ENCODE measurements around the gene B4GALT2.
A peak's percentile ranks its signal among the peaks of the same experiment; 100 is the strongest.

B4GALT2 gene

DNA sequence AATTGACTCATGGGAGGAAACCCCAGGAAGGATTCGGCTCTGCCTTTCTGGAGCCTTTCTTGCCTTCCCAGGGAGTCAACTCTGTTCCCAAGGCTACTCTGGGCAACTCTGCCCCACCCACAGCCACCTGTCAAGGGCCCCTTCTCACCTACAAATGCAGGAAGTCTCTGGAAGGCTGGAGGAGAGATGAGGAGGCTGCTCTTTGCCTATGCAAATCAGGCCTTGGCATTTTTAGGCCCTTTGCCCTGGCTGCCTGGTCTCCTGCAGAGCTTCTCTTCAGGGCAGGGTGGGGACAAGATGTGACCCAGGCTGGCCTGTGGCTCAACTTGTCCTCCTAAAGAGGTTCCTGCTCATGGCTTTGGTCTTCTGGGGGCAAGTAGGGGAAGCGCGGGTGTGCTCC, 46.8 kb downstream of the B4GALT2 start:
- Histone ChIP-seq H3K4me2 (ENCODE audit: low read depth, low read length) (peak overlapping the region; percentile 18; the same call in 1 of the 2 replicates), H3K27me3 (replicated peaks; ENCODE audit: insufficient read depth, low read length) (no peaks in the 10 kb centered on the region), H2AFZ (ENCODE audit: low read length) (peak overlapping the region; percentile 27; the same call in 1 of the 2 replicates), H4K20me1 (ENCODE audit: insufficient read depth, low read length) (no peaks in the 10 kb centered on the region), H3K27ac (ENCODE audit: low read length) (no peak overlapping the region), H3K79me2 (ENCODE audit: low read length) (no peaks in the 10 kb centered on the region), H3K9ac (ENCODE audit: low read length) (no peak overlapping the region), H3K9me2 (replicated peaks; ENCODE audit: insufficient read depth, low read length) (no peaks in the 10 kb centered on the region), H3K9me3 (replicated peaks; ENCODE audit: insufficient read depth, low read length) (no peaks in the 10 kb centered on the region), H3K36me3 (replicated peaks; ENCODE audit: insufficient read depth, low read length) (no peaks in the 10 kb centered on the region), H3K4me3 (ENCODE audit: low read length) (no peak overlapping the region), H3K4me1 (ENCODE audit: low read length) (peaks cover 12% of the 10 kb centered on the region), H3F3A (ENCODE audit: insufficient read depth, low read length) (no peaks in the 10 kb centered on the region)
- no peak for TF ChIP-seq CTCF (IDR thresholded peaks at IDR 0.05; ENCODE audit: low read length)
- no peak for TF ChIP-seq EZH2phosphoT487 (IDR thresholded peaks at IDR 0.05; ENCODE audit: low read length)
- TF ChIP-seq EZH2 (optimal IDR thresholded peaks at IDR 0.05; ENCODE audit: low read depth, low read length) = no peak
- no peak for DNase-seq

GRCh38 chr1:44027320-44027719, 48.3 kb downstream of the B4GALT2 start:
- DNase-seq = no peak
- Histone ChIP-seq H3F3A (ENCODE audit: insufficient read depth, low read length) (peaks cover 3% of the 10 kb centered on the region; the same call in 1 of the 2 replicates), H3K27ac (ENCODE audit: low read length) (no peak overlapping the region), H3K27me3 (replicated peaks; ENCODE audit: insufficient read depth, low read length) (no peaks in the 10 kb centered on the region), H3K9me2 (replicated peaks; ENCODE audit: insufficient read depth, low read length) (no peaks in the 10 kb centered on the region), H3K4me2 (ENCODE audit: low read depth, low read length) (no peak overlapping the region), H3K9me3 (replicated peaks; ENCODE audit: insufficient read depth, low read length) (no peaks in the 10 kb centered on the region), H3K4me3 (ENCODE audit: low read length) (no peak overlapping the region), H2AFZ (ENCODE audit: low read length) (no peak overlapping the region), H3K79me2 (ENCODE audit: low read length) (no peaks in the 10 kb centered on the region), H3K9ac (ENCODE audit: low read length) (no peak overlapping the region), H3K36me3 (replicated peaks; ENCODE audit: insufficient read depth, low read length) (no peaks in the 10 kb centered on the region), H4K20me1 (ENCODE audit: insufficient read depth, low read length) (no peaks in the 10 kb centered on the region), H3K4me1 (ENCODE audit: low read length) (peaks cover 21% of the 10 kb centered on the region)
- TF ChIP-seq EZH2 (optimal IDR thresholded peaks at IDR 0.05; ENCODE audit: low read depth, low read length) = no peak

GRCh38 chr1:44029260-44029910, 50.4 kb downstream of the B4GALT2 start:
- Histone ChIP-seq H3K4me1 (ENCODE audit: low read length) (peaks cover 21% of the 10 kb centered on the region), H3K4me2 (ENCODE audit: low read depth, low read length) (peak overlapping the region; percentile 84), H3K9me3 (replicated peaks; ENCODE audit: insufficient read depth, low read length) (no peaks in the 10 kb centered on the region), H3K27ac (ENCODE audit: low read length) (peak overlapping the region; percentile 64; the same call in 1 of the 2 replicates), H3K9me2 (replicated peaks; ENCODE audit: insufficient read depth, low read length) (no peaks in the 10 kb centered on the region), H4K20me1 (ENCODE audit: insufficient read depth, low read length) (no peaks in the 10 kb centered on the region), H3K36me3 (replicated peaks; ENCODE audit: insufficient read depth, low read length) (no peaks in the 10 kb centered on the region), H3K27me3 (replicated peaks; ENCODE audit: insufficient read depth, low read length) (no peaks in the 10 kb centered on the region), H2AFZ (ENCODE audit: low read length) (peak overlapping the region; percentile 76), H3K79me2 (ENCODE audit: low read length) (no peaks in the 10 kb centered on the region), H3K4me3 (ENCODE audit: low read length) (peak overlapping the region; percentile 70), H3K9ac (ENCODE audit: low read length) (peak overlapping the region; percentile 64; the same call in 1 of the 2 replicates), H3F3A (ENCODE audit: insufficient read depth, low read length) (peaks cover 3% of the 10 kb centered on the region; the same call in 1 of the 2 replicates)
- DNase-seq = no peak
- TF ChIP-seq CTCF (IDR thresholded peaks at IDR 0.05; ENCODE audit: low read length) = no peak
- no peak for TF ChIP-seq EZH2phosphoT487 (IDR thresholded peaks at IDR 0.05; ENCODE audit: low read length)
- no peak for TF ChIP-seq EZH2 (optimal IDR thresholded peaks at IDR 0.05; ENCODE audit: low read depth, low read length)

Data from MM.1S (cell line).